Nucleus accumbens (tissue), 56 donors: Measurements from ENCODE around the gene TAF11L9.
"Not testable (repeated sequence)": the region's sequence is repeated elsewhere in the genome, so short reads cannot be mapped to it uniquely, and the experiment has no call there.

Experiments
- DNase-seq, 56 donors: peaks; one replicate each; lab custom pipeline; 2025; lab: John Stamatoyannopoulos, UW

TAF11L9 gene

DNA sequence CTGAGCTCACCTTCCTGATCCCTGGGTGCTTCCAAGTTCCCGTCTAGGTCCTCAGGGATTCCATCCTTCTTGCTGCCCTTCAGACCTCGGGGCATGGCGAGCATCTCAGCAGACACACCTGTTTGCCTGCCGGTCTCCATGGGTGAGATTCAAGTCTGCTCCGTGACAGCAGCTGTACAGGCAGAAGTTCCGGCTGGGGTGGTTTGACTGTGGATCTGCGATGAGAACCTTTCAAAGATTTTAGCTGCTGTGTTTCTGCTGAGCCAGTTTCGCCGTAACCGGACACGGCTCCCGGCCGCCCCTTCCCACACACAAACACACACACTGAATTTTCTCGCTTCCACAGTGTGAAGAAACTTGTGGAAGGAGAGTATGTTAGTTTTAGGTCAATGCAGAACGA, at the start of gene TAF11L9:
TAF11L9 (minus strand) TSS at position 140 of the 400 bp plus-strand sequence.
- not testable (repeated sequence) for DNase-seq

DNA sequence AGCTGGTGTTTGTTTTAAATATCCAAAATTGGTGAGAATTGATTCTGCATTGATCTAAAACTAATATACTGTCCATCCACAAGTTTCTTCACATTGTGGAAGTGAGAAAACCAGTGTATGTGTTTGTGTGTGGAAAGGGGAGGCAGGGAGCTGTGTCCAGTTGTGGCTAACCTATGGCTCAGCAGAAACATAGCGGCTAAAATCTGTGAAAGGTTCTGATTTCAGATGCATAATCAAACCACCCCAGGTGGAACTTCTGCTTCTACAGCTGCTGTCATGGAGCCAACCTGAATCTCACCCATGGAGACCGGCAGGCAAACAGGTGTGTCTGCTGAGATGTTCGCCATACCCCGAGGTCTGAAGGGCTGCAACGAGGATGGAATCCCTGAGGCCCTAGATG, 40.0 kb upstream of the TAF11L9 start, which contains the start of gene TAF11L14:
TAF11L14 (plus strand) TSS at position 301 of the 400 bp plus-strand sequence.
- DNase-seq, result no peak

DNA sequence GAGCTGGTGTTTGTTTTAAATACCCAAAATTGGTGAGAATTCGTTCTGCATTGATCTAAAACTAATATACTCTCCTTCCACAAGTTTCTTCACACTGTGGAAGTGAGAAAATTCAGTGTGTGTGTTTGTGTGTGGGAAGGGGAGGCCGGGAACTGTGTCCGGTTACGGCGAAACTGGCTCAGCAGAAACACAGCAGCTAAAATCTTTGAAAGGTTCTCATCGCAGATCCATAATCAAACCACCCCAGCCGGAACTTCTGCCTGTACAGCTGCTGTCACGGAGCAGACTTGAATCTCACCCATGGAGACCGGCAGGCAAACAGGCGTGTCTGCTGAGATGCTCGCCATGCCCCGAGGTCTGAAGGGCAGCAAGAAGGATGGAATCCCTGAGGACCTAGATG, 37.6 kb upstream of the TAF11L9 start, which contains the start of gene TAF11L13:
TAF11L13 (plus strand) TSS at position 301 of the 400 bp plus-strand sequence.
- not testable (repeated sequence) for DNase-seq

DNA sequence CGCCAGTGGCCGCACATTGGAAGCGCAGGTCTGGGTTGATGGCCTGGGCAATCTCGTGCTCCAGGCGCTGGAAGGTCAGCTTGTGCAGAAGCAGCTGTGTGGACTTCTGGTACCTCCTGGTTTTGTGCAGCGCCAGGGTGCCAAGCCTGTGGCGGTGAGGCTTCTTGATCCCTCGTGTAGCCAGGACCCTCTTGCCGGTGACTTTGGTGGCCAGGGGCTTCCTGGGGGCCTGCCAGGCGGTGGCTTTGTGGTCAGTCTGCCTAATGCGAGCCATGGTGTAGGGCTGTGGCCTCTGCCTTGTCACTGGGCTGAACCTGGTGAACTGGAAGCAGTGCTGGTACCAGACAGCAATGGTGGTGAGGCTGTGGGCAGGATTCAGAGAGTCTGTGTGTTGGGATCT, 31.5 kb upstream of the TAF11L9 start:
- DNase-seq, result no peak

DNA sequence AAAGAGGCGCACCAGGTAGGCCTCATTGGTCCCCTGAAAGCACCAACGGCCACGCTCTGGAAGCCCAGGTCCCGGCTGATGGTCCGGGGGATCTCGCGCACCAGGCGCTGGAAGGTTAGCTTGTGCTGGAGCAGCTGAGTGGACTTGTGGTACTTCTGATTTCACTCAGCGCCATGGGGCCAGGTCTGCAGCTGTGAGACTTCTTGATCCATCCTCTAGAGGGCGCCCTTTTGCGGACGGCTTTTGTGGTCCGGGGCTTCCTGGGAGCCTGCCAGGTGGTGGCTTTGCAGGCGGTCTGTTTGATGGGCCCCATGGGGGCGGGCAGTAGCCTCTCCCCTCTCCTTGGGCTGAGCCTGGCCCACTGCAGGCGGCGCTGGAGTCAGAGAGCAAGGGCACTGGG, 26.4 kb upstream of the TAF11L9 start:
- no peak for DNase-seq

DNA sequence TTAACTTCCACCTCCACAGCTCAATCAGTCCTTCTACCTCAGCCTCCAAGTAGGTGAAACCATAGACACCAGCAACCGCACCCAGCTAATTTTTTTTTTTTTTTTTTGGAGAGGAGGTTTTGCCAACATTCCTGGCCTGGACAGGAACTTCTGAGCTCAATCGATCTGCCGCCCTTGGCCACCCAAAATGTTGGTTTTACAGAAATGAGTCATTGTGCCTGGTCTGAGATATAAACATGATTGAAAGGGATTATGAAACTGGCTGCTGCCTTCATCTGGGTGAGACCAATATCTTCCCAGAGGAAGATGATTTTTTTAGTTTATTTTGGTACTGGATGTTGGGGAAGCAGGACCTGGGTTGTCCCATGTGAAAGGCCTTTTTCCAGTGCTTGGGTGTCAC, 25.2 kb upstream of the TAF11L9 start:
- no peak for DNase-seq

DNA sequence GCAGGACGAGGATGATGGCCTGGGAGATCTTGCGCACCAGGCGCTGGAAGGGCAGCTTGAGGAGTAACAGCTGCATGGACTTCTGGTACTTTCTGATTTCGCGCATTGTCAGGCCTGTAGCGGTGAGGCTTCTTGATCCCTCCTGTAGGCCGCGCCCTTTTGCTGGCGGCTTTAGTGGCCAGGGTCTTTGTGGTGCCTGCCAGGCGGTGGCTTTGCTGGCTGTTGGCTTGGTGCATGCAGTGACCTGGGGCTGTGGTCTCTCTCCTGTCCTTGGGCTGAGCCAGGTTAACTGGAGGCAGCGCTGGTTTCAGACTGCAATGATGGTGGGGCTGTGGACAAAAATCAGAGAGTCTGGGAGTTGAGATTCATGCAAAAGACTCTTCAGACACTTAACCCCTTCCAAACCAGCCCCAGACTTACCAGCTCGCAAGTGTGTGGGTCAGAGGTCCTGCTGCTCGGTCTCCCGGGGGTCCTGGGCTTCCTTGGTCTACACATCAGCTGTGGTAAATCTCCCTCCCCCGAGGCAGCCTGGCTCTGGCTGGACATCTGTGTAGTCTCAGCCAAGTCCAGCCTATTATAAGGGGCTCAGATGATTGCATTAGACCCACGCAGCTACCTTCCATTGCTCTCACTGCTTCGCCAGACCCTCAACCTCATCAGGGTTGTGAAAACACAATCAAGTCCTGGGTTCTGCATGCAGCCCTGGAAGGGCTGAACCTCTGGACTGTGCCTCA, 20.8 kb upstream of the TAF11L9 start:
- DNase-seq, result no peak

DNA sequence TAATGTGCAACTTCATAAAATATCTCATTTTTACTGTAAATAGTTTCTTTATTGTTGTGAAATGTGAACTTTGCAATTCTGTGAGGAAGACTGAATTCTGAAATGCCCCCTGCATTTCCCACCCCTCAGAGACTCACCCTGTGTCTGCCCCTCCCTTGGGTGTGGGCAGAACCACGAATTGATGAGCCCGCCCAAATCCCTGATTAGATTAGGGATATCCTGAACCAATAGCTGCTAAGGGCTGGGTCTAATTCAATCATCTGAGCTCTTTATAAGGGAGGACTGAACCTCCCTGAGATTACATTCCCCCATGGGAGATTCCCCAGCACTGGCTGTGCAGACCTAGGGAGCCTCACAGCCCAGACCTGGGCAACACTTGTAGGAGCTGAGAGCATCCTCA, 15.9 kb upstream of the TAF11L9 start, which contains the start of gene TAF11L12:
TAF11L12 (plus strand) TSS at position 301 of the 400 bp plus-strand sequence.
- DNase-seq, result not testable (repeated sequence)

DNA sequence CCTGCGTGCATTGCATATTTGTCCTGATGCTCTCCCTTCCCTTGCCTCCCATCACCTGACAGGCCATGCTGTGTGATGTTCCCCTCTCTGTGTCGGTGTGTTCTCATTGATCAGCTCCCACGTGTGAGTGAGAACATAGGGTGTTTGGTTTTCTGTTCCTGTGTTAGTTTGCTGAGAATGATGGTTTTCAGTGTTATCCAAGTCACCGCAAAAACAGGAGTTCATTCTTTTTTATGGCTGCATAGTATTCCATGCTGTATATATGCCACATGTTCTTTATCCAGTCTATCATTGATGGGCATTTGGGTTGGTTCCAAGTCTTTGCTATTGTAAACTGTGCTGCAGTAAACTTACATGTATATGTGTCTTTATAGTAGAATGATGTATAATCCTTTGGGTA, 13.3 kb upstream of the TAF11L9 start:
- not testable (repeated sequence) for DNase-seq

DNA sequence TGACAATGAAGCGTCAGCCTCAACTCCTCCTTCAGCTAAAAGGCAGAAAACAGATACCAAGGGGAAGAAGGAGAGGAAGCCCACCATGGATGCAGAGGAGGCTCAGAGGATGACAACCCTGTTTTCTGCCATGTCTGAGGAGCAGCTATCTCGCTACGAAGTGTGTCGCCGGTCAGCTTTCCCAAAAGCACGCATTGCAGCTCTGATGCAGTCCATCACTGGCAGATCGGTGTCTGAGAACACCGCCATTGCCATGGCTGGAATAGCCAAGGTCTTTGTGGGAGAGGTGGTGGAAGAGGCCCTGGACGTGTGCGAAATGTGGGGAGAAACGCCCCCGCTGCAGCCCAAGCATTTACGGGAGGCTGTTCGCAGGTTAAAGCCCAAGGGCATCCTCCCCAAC, 10.8 kb upstream of the TAF11L9 start:
- no peak for DNase-seq

DNA sequence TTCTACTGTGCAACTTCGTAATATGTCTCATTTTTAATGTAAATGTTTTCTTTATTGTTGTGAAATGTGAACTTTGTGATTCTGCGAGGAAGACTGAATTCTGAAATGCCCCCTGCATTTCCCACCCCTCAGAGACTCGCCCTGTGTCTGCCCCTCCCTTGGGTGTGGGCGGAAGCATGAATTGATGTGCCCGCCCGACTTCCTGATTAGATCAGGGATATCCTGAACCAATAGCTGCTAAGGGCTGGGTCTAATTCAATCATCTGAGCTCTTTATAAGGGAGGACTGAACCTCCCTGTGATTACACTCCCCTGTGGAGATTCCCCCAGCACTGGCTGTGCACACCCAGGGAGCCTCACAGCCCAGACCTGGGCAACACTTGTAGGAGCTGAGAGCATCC, 9.7 kb upstream of the TAF11L9 start, which contains the start of gene TAF11L11:
TAF11L11 (plus strand) TSS at position 304 of the 400 bp plus-strand sequence.
- not testable (repeated sequence) for DNase-seq

DNA sequence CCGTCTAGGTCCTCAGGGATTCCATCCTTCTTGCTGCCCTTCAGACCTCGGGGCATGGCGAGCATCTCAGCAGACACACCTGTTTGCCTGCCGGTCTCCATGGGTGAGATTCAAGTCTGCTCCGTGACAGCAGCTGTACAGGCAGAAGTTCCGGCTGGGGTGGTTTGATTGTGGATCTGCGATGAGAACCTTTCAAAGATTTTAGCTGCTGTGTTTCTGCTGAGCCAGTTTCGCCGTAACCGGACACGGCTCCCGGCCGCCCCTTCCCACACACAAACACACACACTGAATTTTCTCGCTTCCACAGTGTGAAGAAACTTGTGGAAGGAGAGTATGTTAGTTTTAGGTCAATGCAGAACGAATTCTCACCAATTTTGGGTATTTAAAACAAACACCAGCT, 3.5 kb upstream of the TAF11L9 start, which contains the start of gene TAF11L10:
TAF11L10 (minus strand) TSS at position 101 of the 400 bp plus-strand sequence.
- not testable (repeated sequence) for DNase-seq

DNA sequence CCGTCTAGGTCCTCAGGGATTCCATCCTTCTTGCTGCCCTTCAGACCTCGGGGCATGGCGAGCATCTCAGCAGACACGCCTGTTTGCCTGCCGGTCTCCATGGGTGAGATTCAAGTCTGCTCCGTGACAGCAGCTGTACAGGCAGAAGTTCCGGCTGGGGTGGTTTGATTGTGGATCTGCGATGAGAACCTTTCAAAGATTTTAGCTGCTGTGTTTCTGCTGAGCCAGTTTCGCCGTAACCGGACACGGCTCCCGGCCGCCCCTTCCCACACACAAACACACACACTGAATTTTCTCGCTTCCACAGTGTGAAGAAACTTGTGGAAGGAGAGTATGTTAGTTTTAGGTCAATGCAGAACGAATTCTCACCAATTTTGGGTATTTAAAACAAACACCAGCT, 3.3 kb downstream of the TAF11L9 start, which contains the start of gene TAF11L8:
TAF11L8 (minus strand) TSS at position 101 of the 400 bp plus-strand sequence.
- not testable (repeated sequence) for DNase-seq

DNA sequence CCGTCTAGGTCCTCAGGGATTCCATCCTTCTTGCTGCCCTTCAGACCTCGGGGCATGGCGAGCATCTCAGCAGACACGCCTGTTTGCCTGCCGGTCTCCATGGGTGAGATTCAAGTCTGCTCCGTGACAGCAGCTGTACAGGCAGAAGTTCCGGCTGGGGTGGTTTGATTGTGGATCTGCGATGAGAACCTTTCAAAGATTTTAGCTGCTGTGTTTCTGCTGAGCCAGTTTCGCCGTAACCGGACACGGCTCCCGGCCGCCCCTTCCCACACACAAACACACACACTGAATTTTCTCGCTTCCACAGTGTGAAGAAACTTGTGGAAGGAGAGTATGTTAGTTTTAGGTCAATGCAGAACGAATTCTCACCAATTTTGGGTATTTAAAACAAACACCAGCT, 8.5 kb downstream of the TAF11L9 start, which contains the start of gene TAF11L7:
TAF11L7 (minus strand) TSS at position 101 of the 400 bp plus-strand sequence.
- not testable (repeated sequence) for DNase-seq
